HepG2 (cell line): Measurements from ENCODE around the gene CNPPD1. TPM values are rescaled to one million over a fixed set of nuclear protein-coding genes. Genes with fewer than 3 reads are reported as not detected.

ENCODE experiments used
- BRD4 ChIP-seq: sonication (generic); formaldehyde crosslinking; IDR thresholded peaks from 2 replicates; pipeline ENCODE4 v1.4.0; 2020; ENCODE audit warnings: missing genetic modification reagents
- CBX1 ChIP-seq: IDR thresholded peaks from one replicate; pipeline ENCODE4 v1.6.1; 2016; ENCODE audit warnings: antibody characterized with exemption, low read depth
- HDAC6 ChIP-seq: fragments of 200-600 bp; sonication (generic); IDR thresholded peaks from 2 replicates; pipeline ENCODE4 v1.7.0; 2017; ENCODE audit warnings: mild to moderate bottlenecking, antibody characterized with exemption, low read length, low read depth
- RARA ChIP-seq: IDR thresholded peaks from 2 replicates; pipeline ENCODE4 v1.6.1; 2016; ENCODE audit warnings: missing genetic modification reagents, missing compliant biosample characterization
- SMYD3 ChIP-seq: sonication (generic); formaldehyde crosslinking; IDR thresholded peaks from 2 replicates; pipeline ENCODE4 v1.8.1; 2023; ENCODE audit warnings: mild to moderate bottlenecking, missing genetic modification reagents
- SRSF9 ChIP-seq: fragments of 200-400 bp; formaldehyde crosslinking; IDR thresholded peaks from 2 replicates; pipeline ENCODE4 v1.6.1; 2018; ENCODE audit warnings: borderline replicate concordance, mild to moderate bottlenecking, low read depth, low read length; ENCODE audit not compliant: insufficient read depth, poor library complexity, severe bottlenecking
- ZBTB1 ChIP-seq: sonication (generic); formaldehyde crosslinking; IDR thresholded peaks from 2 replicates; pipeline ENCODE4 v1.4.0; 2020; ENCODE audit warnings: missing genetic modification reagents, borderline replicate concordance
- ZKSCAN5 ChIP-seq: sonication (generic); formaldehyde crosslinking; IDR thresholded peaks from 2 replicates; pipeline ENCODE4 v1.5.1; 2020; ENCODE audit warnings: mild to moderate bottlenecking, missing genetic modification reagents
- ZNF468 ChIP-seq: sonication (generic); formaldehyde crosslinking; IDR thresholded peaks from 2 replicates; pipeline ENCODE4 v1.8.0; 2022; ENCODE audit warnings: mild to moderate bottlenecking, moderate library complexity, missing genetic modification reagents
- ZNF644 ChIP-seq: IDR thresholded peaks from 2 replicates; pipeline ENCODE4 v1.6.1; 2016; ENCODE audit warnings: low read depth
- polyA plus RNA-seq, 8 experiments: library from polyadenylated mRNA; depleted of rRNA in 3 of 8; stranded (reverse) in 7 of 8; unstranded in 1 of 8; fragments of >200 nt; fragmentation: Illumina TruSeq in 4 of 8; extraction: Trizol in 4 of 8; gene quantifications; 2 replicates each; pipeline versions ENCODE4 v1.2.1 to v1.2.3, GENCODE V29; 2011 to 2016; ENCODE audit warnings: low read depth in 4 of 8, missing spikeins in 1 of 8, mixed read lengths in 1 of 8; ENCODE audit not compliant: insufficient read depth in 1 of 8
- total RNA-seq, 5 experiments: library from RNA; depleted of rRNA; stranded (reverse); fragments of >200 nt; fragmentation: Illumina TruSeq; extraction: Trizol; gene quantifications; 2 replicates each; pipeline ENCODE4 v1.2.3, GENCODE V29; 2016; ENCODE audit warnings: low read depth in 1 of 5
- TF ChIP-seq, protein P1 (sequence below): sonication (generic); formaldehyde crosslinking; IDR thresholded peaks from 2 replicates; pipeline ENCODE4 v1.4.0; 2020; ENCODE audit warnings: low read depth, mild to moderate bottlenecking, missing genetic modification reagents
- TF ChIP-seq, protein P2 (sequence below): sonication (generic); formaldehyde crosslinking; IDR thresholded peaks from 2 replicates; pipeline ENCODE4 v1.5.1; 2020; ENCODE audit warnings: mild to moderate bottlenecking, missing genetic modification reagents, borderline replicate concordance
- TF ChIP-seq, protein P3 (sequence below): sonication (generic); formaldehyde crosslinking; IDR thresholded peaks from 2 replicates; pipeline ENCODE4 v1.9.0; 2022; ENCODE audit warnings: low read depth, missing genetic modification reagents
- TF ChIP-seq, protein P4 (sequence below): sonication (generic); formaldehyde crosslinking; IDR thresholded peaks from 2 replicates; pipeline ENCODE4 v1.4.0; 2020; ENCODE audit warnings: low read depth, missing genetic modification reagents

Gene CNPPD1
- total and polyA plus RNA-seq, 2 of the 13 experiments (the other 11 are each of a cell fraction or from before 2014, with no cell fraction given) = 35.5 to 49.4 TPM

DNA sequence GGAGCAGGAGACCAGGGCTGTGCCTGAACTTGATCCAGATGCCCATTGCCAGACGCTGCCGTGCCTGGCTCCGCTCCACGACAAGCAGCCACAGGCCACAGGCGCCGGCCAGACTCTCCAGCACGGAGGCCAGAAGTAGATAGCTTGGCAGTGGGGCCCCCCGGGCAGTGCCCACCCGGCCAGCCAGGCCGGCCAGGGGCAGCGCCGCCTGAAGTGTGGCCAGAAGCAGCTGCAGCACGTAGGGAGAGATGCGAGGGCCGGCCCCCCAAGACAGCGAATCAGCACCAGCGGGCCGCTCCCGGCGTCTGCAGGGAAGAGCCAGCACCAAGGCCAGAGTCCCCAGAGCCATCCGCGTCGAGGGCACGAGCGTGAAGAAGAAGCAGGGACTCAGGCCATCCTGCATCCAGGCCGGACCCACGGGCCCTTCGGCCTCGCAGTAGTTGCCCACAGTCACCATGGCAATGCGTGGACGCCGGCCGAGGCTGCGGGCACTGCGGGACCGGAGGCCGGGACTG lies 41.5 kb upstream of the CNPPD1 start (continued):
- TF ChIP-seq ZBTB1 (CRISPR knock-in tag) (no peak), CBX1 (no peak), ZNF468 (0 out of 2 replicates have a peak, but pooled peaks have one; percentile 21), BRD4 (CRISPR knock-in tag) (no peak), RARA (CRISPR knock-in tag) (no peak), HDAC6 (no peak), ZNF644 (no peak), SMYD3 (CRISPR knock-in tag) (peak; percentile 5; the same call in 1 of the 2 replicates), ZKSCAN5 (CRISPR knock-in tag) (no peak), SRSF9 (no peak)
- TF ChIP-seq, protein P1, sequence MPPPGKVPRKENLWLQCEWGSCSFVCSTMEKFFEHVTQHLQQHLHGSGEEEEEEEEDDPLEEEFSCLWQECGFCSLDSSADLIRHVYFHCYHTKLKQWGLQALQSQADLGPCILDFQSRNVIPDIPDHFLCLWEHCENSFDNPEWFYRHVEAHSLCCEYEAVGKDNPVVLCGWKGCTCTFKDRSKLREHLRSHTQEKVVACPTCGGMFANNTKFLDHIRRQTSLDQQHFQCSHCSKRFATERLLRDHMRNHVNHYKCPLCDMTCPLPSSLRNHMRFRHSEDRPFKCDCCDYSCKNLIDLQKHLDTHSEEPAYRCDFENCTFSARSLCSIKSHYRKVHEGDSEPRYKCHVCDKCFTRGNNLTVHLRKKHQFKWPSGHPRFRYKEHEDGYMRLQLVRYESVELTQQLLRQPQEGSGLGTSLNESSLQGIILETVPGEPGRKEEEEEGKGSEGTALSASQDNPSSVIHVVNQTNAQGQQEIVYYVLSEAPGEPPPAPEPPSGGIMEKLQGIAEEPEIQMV = no peak
- TF ChIP-seq, protein P2, sequence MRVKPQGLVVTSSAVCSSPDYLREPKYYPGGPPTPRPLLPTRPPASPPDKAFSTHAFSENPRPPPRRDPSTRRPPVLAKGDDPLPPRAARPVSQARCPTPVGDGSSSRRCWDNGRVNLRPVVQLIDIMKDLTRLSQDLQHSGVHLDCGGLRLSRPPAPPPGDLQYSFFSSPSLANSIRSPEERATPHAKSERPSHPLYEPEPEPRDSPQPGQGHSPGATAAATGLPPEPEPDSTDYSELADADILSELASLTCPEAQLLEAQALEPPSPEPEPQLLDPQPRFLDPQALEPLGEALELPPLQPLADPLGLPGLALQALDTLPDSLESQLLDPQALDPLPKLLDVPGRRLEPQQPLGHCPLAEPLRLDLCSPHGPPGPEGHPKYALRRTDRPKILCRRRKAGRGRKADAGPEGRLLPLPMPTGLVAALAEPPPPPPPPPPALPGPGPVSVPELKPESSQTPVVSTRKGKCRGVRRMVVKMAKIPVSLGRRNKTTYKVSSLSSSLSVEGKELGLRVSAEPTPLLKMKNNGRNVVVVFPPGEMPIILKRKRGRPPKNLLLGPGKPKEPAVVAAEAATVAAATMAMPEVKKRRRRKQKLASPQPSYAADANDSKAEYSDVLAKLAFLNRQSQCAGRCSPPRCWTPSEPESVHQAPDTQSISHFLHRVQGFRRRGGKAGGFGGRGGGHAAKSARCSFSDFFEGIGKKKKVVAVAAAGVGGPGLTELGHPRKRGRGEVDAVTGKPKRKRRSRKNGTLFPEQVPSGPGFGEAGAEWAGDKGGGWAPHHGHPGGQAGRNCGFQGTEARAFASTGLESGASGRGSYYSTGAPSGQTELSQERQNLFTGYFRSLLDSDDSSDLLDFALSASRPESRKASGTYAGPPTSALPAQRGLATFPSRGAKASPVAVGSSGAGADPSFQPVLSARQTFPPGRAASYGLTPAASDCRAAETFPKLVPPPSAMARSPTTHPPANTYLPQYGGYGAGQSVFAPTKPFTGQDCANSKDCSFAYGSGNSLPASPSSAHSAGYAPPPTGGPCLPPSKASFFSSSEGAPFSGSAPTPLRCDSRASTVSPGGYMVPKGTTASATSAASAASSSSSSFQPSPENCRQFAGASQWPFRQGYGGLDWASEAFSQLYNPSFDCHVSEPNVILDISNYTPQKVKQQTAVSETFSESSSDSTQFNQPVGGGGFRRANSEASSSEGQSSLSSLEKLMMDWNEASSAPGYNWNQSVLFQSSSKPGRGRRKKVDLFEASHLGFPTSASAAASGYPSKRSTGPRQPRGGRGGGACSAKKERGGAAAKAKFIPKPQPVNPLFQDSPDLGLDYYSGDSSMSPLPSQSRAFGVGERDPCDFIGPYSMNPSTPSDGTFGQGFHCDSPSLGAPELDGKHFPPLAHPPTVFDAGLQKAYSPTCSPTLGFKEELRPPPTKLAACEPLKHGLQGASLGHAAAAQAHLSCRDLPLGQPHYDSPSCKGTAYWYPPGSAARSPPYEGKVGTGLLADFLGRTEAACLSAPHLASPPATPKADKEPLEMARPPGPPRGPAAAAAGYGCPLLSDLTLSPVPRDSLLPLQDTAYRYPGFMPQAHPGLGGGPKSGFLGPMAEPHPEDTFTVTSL = no peak
- TF ChIP-seq, protein P3, sequence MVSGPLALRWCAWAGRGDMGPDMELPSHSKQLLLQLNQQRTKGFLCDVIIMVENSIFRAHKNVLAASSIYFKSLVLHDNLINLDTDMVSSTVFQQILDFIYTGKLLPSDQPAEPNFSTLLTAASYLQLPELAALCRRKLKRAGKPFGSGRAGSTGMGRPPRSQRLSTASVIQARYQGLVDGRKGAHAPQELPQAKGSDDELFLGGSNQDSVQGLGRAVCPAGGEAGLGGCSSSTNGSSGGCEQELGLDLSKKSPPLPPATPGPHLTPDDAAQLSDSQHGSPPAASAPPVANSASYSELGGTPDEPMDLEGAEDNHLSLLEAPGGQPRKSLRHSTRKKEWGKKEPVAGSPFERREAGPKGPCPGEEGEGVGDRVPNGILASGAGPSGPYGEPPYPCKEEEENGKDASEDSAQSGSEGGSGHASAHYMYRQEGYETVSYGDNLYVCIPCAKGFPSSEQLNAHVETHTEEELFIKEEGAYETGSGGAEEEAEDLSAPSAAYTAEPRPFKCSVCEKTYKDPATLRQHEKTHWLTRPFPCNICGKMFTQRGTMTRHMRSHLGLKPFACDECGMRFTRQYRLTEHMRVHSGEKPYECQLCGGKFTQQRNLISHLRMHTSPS (CRISPR knock-in tag) = peak; percentile 35; the same call in 1 of the 2 replicates
- TF ChIP-seq, protein P4, sequence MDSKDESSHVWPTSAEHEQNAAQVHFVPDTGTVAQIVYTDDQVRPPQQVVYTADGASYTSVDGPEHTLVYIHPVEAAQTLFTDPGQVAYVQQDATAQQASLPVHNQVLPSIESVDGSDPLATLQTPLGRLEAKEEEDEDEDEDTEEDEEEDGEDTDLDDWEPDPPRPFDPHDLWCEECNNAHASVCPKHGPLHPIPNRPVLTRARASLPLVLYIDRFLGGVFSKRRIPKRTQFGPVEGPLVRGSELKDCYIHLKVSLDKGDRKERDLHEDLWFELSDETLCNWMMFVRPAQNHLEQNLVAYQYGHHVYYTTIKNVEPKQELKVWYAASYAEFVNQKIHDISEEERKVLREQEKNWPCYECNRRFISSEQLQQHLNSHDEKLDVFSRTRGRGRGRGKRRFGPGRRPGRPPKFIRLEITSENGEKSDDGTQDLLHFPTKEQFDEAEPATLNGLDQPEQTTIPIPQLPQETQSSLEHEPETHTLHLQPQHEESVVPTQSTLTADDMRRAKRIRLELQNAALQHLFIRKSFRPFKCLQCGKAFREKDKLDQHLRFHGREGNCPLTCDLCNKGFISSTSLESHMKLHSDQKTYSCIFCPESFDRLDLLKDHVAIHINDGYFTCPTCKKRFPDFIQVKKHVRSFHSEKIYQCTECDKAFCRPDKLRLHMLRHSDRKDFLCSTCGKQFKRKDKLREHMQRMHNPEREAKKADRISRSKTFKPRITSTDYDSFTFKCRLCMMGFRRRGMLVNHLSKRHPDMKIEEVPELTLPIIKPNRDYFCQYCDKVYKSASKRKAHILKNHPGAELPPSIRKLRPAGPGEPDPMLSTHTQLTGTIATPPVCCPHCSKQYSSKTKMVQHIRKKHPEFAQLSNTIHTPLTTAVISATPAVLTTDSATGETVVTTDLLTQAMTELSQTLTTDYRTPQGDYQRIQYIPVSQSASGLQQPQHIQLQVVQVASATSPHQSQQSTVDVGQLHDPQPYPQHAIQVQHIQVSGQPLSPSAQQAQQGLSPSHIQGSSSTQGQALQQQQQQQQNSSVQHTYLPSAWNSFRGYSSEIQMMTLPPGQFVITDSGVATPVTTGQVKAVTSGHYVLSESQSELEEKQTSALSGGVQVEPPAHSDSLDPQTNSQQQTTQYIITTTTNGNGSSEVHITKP (CRISPR knock-in tag) = no peak
